DOHH2 (cell line): ENCODE data around the gene DIP2C.

Source experiments
- CTCF ChIP-seq: fragments of 200-600 bp; sonication (generic); IDR thresholded peaks from one replicate; pipeline ENCODE4 v1.5.1; 2014; ENCODE audit warnings: antibody characterized with exemption, mild to moderate bottlenecking, low read depth, low read length; ENCODE audit not compliant: poor library complexity, severe bottlenecking
- EZH2phosphoT487 ChIP-seq: fragments of 200-600 bp; sonication (generic); IDR thresholded peaks from 2 replicates; pipeline ENCODE4 v1.6.1; 2017; ENCODE audit warnings: borderline replicate concordance, mild to moderate bottlenecking, antibody characterized with exemption, low read length, moderate library complexity, mixed read lengths

GRCh38 chr10:667602-668143, 21.8 kb downstream of the DIP2C start:
- TF ChIP-seq CTCF (no peak), EZH2phosphoT487 (no peak)
